RWPE1 (cell line): ENCODE measurements around the gene PARP4.
"Not testable (repeated sequence)": the region's sequence is repeated elsewhere in the genome, so short reads cannot be mapped to it uniquely, and the experiment has no call there.

ENCODE experiments used
- CTCF ChIA-PET: fragments of 350-600 bp; sonication (Branson Sonifier 250); formaldehyde crosslinking; extraction: SDS; loops from one replicate; lab custom pipeline; 2021; lab: Yijun Ruan, JAX
- POLR2A ChIA-PET: fragments of 400-600 bp; formaldehyde crosslinking; extraction: SDS; loops from one replicate; lab custom pipeline; 2020; ENCODE audit warnings: antibody characterized with exemption; ENCODE audit not compliant: low non-redundant PET; lab: Yijun Ruan, JAX
- DNase-seq: peaks from one replicate; pipeline ENCODE4 v3.0.0; 2012; ENCODE audit warnings: low spot score
- H3K27ac ChIP-seq: fragments of 450-650 bp; 2 replicates; pipeline ENCODE4 v1.5.1; 2017
- CTCF ChIP-seq: fragments of 450-650 bp; conservative IDR thresholded peaks from 2 replicates; pipeline ENCODE4 v1.5.1; 2017; ENCODE audit warnings: low read depth, mild to moderate bottlenecking

The PARP4 gene

DNA sequence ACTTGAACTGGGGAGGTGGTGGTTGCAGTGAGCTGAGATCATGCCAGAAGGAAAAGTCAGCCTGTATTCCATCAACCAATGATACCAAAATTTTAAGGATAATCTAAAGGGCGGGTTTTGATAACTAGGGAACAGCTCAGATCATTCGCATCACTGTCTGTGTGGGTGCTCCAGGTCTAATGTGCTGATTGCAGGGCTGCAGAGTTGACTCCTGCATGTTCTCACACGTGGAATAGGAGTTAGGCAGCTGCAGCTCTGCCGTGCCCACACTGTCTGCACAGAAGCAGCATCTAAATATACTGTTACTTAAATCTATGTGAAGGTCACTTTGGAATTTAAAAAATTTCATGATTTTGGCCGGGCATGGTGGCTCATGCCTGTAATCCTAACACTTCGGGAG is 4.3 kb upstream of the PARP4 start:
- no peak overlapping the region for H3K27ac ChIP-seq
- ChIA-PET CTCF (no interaction called here), POLR2A (no interaction called here)
- no peak for TF ChIP-seq CTCF
- no peak for DNase-seq

DNA sequence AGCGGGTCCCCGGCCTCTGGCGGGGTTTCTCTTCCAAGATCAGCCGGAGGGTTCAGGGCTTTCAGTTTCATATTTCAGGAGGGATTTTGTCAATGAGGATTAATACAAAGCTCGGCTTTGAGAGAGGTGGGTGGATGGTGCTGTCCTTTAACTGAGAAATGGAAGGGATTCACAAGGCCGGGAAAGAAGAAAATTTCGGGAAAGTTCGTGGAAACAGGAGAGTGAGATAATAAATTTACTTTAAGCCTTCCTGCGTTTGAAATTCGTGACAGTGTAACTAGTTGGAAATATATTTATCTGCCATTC is 283 bp upstream of the PARP4 start:
- H3K27ac ChIP-seq: peak overlapping the region; percentile 97
- TF ChIP-seq CTCF: no peak
- POLR2A ChIA-PET: no interaction called here
- CTCF ChIA-PET: no interaction called here
- no peak for DNase-seq

- CTCF ChIA-PET: interaction anchor here (0.6 kb wide), 1 partner anchor 190 kb away, joined by 3 read pairs; no protein-coding TSS in a partner anchor
- TF ChIP-seq CTCF: no peak
- POLR2A ChIA-PET: no interaction called here
- peak overlapping the region; percentile 97 for H3K27ac ChIP-seq
- no peak for DNase-seq
Observed at GRCh38 chr13:24511816-24512196, 772 bp downstream of the PARP4 start.

- peak; percentile 59 for DNase-seq
- TF ChIP-seq CTCF: no peak
- CTCF ChIA-PET: interaction anchor here (0.6 kb wide), 1 partner anchor 189 kb away, joined by 3 read pairs; no protein-coding TSS in a partner anchor
- POLR2A ChIA-PET: no interaction called here
- peak overlapping the region; percentile 97 for H3K27ac ChIP-seq
Observed at GRCh38 chr13:24511019-24511815, 1.4 kb downstream of the PARP4 start.

DNA sequence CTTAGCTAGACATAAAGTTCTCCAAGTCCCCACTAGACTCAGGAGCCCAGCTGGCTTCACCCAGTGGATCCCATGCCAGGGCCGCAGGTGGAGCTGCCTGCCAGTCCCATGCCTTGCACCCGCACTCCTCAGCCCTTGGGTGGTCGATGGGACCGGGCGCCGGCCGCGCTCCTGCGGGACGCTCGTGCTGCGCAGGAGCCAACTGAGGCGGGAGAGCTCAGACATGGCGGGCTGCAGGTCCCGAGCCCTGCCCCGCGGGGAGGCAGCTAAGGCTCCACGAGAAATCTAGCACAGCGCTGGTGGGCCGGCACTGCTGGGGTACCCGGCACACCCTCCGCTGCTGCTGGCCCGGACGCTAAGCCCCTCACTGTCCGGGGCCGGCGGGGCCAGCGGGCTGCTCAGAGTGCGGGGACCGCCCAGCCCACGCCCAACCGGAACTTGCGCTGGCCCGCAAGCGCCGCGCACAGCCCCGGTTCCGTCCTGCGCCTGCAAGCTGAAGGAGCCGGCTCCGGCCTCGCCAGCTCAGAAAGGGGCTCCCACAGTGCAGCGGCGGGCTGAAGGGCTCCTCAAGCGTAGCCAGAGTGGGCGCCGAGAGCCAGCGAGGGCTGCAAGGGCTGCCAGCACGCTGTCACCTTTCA is 5.8 kb downstream of the PARP4 start:
- DNase-seq: no peak
- H3K27ac ChIP-seq: no peak overlapping the region
- CTCF ChIA-PET: interaction anchor here (0.6 kb wide), 1 partner anchor 53 kb away, joined by 3 read pairs; no protein-coding TSS in a partner anchor
- TF ChIP-seq CTCF: no peak
- POLR2A ChIA-PET: no interaction called here

DNA sequence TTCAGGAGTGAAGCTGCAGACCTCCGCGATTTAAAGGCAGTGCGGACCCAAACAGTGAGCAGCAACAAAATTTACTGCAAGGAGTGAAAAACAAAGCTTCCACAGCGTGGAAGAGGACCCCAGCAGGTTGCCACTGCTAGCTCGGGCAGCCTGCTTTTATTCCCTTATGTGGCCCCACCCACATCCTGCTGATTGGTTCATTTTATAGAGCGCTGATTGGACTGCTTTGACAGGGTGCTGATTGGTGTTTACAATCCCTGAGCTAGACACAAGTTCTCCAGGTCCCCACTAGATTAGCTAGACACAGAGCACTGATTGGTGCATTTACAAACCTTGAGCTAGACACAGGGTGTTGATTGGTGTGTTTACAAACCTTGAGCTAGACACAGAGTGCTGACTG is 6.3 kb downstream of the PARP4 start:
- H3K27ac ChIP-seq: not testable (repeated sequence)

GRCh38 chr13:24505756-24506155 is 6.8 kb downstream of the PARP4 start:
- no peak for DNase-seq
- no peak overlapping the region for H3K27ac ChIP-seq
- ChIA-PET POLR2A (no interaction called here), CTCF (no interaction called here)
- TF ChIP-seq CTCF: no peak

More for the DNA sequence above, 6.3 kb downstream of the PARP4 start:
- POLR2A ChIA-PET, DNase-seq: not testable (repeated sequence)
- CTCF ChIA-PET: interaction anchor here (0.6 kb wide), 1 partner anchor 53 kb away, joined by 3 read pairs; no protein-coding TSS in a partner anchor
